Measurements from ENCODE around the gene FMO1.

Gene FMO1

DNA sequence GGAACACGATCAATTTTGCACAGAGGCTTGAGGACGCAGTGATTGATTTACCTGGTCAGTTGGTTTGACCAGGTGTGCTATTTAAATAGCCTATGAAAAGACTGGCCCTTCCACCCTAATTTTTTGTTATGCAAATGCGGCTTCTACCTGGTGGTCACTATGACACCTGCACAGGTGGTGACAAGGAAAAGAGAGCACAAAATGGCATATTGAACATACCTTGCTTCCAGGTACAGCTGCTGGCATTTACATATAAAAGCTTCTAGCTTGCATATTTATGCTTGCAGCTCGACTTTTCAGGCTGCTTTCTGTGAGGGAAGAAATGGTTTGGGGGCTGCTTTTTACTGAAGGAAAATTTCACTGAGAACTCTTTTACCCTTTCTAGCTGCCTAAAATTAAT is 50.4 kb downstream of the FMO1 start:
- no peak overlapping the region for H3K27ac ChIP-seq
- TF ChIP-seq, protein P1, sequence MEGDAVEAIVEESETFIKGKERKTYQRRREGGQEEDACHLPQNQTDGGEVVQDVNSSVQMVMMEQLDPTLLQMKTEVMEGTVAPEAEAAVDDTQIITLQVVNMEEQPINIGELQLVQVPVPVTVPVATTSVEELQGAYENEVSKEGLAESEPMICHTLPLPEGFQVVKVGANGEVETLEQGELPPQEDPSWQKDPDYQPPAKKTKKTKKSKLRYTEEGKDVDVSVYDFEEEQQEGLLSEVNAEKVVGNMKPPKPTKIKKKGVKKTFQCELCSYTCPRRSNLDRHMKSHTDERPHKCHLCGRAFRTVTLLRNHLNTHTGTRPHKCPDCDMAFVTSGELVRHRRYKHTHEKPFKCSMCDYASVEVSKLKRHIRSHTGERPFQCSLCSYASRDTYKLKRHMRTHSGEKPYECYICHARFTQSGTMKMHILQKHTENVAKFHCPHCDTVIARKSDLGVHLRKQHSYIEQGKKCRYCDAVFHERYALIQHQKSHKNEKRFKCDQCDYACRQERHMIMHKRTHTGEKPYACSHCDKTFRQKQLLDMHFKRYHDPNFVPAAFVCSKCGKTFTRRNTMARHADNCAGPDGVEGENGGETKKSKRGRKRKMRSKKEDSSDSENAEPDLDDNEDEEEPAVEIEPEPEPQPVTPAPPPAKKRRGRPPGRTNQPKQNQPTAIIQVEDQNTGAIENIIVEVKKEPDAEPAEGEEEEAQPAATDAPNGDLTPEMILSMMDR (IDR thresholded peaks at IDR 0.05), result no peak
- TF ChIP-seq ZFX (IDR thresholded peaks at IDR 0.05; ENCODE audit: borderline replicate concordance), result no peak

DNA sequence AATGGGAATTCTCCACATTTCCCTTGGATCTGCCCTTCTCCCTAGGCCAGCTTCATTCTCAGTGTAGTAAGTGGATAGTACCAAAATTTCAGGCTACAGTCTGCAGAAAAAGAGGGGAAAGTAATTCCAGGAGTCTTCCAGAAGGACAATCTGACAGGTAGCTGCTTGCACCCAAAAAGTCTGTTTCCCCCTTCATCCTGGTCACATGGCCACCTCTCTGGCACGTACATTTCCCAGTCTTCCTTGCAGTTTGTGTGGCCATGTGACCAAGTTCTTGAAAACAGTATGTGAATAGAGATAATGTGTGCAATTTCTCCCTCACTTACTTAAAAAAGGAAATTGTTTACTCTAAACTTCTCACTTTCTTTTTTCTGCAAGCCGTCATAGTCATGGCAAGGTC is 51.0 kb downstream of the FMO1 start:
- TF ChIP-seq, protein P1 (IDR thresholded peaks at IDR 0.05), result no peak
- H3K27ac ChIP-seq, result no peak overlapping the region

DNA sequence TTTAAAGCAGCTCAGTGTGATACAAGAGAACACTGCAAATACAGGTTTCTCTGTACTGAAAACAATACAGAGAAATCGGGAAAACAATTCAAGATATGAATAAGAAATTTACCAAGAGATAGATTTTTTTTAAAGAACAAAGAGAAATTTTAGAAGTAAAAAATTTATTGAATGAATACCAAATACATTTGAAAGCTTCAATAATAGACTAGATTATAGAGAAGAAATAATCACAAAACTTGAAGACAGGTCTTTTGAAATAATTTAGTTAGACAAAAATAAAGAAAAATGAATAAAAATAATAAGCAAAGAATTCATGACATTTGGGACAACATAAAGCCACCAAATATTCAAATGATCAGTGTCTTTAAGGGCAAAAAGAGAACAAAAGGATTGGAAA is 52.1 kb downstream of the FMO1 start:
- no peak for TF ChIP-seq ZFX (IDR thresholded peaks at IDR 0.05; ENCODE audit: borderline replicate concordance)
- TF ChIP-seq, protein P1 (IDR thresholded peaks at IDR 0.05), result no peak
- H3K27ac ChIP-seq, result no peak overlapping the region

DNA sequence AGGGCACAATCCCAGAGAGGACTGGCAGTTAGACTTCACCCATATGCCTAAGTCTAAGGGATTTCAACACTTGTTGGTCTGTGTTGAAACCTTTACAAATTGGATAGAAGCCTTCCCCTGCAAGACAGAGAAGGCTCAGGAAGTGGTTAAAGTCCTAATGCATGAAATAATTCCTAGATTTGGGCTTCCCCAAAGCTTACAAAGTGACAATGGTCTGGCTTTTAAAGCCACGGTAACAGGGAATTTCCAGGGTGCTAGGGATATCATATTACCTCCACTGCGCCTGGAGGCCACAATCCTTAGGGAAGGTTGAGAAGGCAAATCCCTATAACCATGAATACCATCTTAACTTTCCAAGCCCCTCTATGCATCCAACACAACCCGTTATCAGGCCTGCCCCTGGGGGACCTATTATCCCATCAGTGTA is 62.4 kb downstream of the FMO1 start:
- no peak overlapping the region for H3K27ac ChIP-seq
- TF ChIP-seq, protein P1 (IDR thresholded peaks at IDR 0.05), result no peak
- TF ChIP-seq ZFX (IDR thresholded peaks at IDR 0.05; ENCODE audit: borderline replicate concordance), result no peak

DNA sequence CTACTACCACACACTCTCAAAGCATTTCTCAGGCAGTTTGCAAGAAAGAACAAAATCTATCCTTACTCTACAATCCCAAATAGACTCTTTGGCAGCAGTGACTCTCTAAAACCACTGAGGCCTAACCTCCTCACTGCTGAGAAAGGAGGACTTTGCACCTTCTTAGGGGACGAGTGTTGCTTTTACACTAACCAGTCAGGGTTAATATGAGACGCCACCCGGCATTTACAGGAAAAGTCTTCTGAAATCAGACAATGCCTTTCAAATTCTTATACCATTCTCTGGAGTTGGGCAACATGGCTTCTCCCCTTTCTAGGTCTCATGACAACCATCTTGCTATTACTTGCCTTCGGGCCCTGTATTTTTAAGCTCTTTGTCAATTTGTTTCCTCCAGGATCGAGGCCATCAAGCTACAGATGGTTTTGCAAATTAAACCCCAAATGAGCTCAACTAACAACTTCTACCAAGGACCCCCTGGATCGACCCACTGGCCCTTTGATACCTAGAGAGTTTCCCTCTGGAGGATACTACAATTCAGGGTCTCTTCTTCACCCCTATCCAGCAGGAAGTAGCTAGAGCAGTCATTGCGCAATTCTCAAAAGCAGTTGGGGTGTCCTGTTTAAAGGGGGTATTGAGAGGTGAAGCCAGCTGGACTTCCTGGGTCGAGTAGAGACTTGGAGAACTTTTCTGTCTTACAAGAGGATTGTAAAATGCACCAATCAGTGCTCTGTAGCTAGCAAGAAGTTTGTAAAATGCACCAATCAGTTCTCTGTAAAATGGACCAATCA is 63.7 kb downstream of the FMO1 start:
- TF ChIP-seq ZFX (IDR thresholded peaks at IDR 0.05; ENCODE audit: borderline replicate concordance), result no peak
- TF ChIP-seq, protein P1 (IDR thresholded peaks at IDR 0.05), result no peak
- H3K27ac ChIP-seq, result no peak overlapping the region

DNA sequence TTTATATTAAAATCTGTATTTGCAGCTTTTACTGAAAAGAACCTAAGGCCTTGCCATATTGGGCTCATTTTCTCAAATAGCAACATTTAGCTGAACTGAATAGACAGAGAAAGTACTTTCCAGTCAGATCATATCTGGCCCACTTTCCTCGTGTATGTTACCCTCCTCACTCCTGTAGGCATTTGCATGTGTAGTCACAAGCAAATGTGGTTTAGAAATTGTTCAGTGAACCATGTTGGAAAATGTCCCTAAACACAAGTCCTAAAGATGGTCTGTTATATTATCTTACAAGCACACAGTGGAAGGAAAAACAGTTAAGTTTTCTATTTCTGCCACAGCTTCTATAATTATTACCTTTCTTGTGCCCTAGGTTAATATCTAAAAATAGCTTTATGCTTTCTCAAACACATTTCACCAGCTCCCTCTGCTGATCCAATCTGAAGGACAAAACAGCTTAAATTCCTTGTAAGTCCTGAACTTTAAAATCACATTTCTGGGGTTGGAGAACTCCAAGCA is 65.1 kb downstream of the FMO1 start:
- no peak for TF ChIP-seq ZFX (IDR thresholded peaks at IDR 0.05; ENCODE audit: borderline replicate concordance)
- TF ChIP-seq, protein P1 (IDR thresholded peaks at IDR 0.05), result no peak
- H3K27ac ChIP-seq, result peak overlapping the region; percentile 22; the same call in 1 of the 2 replicates

DNA sequence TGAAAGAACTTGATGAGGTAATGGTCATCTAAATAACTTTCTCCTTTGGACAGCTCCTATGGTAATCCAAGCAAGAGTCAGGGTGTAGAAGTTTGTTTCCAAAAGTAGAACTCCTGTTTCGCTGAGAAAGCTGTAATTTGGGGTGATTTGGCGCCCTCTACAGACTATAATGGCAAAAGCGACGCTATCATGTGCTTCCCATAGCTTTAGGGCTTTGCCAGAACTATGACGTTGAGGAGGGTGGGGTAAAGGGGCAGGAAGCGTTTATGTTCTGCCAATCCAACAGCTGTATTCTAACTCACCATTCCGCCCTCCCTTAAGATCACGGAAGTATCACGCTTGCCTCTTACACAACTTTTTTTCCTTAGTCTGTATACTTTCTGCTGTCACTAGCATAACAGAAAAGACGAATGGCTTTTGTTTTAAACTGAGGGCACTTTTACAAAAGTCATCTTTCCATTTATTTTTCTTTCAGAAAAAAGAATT is 65.6 kb downstream of the FMO1 start, which contains the start of gene FMO4:
TSS of gene FMO4 (plus strand) at position 349 of the 486 bp plus-strand sequence. CDS start 5,643 bp downstream, outside the sequence.
- TF ChIP-seq, protein P1 (IDR thresholded peaks at IDR 0.05), result peak; percentile 97
- TF ChIP-seq ZFX (IDR thresholded peaks at IDR 0.05; ENCODE audit: borderline replicate concordance), result no peak
- peak within 1 kb of the TSS; percentile 22; the same call in 1 of the 2 replicates for H3K27ac ChIP-seq

All from 22Rv1 (cell line).